Gastroesophageal sphincter (tissue), 3 donors: Measurements from ENCODE around the gene MPO.

Experiments
- EP300 ChIP-seq: sonication (generic); formaldehyde crosslinking; IDR thresholded peaks from one replicate; pipeline ENCODE4 v1.6.1; 2017; ENCODE audit warnings: antibody characterized with exemption, mild to moderate bottlenecking
- TF ChIP-seq, protein P1 (sequence below), 4 experiments: fragments of 200-600 bp in 2 of 4; fragments of 450-650 bp in 2 of 4; sonication (generic) in 1 of 4; IDR thresholded peaks; one replicate each; pipeline ENCODE4 v1.5.1; 2017 to 2019; ENCODE audit warnings: antibody characterized with exemption in 4 of 4, mild to moderate bottlenecking in 2 of 4, moderate library complexity in 2 of 4

DNA sequence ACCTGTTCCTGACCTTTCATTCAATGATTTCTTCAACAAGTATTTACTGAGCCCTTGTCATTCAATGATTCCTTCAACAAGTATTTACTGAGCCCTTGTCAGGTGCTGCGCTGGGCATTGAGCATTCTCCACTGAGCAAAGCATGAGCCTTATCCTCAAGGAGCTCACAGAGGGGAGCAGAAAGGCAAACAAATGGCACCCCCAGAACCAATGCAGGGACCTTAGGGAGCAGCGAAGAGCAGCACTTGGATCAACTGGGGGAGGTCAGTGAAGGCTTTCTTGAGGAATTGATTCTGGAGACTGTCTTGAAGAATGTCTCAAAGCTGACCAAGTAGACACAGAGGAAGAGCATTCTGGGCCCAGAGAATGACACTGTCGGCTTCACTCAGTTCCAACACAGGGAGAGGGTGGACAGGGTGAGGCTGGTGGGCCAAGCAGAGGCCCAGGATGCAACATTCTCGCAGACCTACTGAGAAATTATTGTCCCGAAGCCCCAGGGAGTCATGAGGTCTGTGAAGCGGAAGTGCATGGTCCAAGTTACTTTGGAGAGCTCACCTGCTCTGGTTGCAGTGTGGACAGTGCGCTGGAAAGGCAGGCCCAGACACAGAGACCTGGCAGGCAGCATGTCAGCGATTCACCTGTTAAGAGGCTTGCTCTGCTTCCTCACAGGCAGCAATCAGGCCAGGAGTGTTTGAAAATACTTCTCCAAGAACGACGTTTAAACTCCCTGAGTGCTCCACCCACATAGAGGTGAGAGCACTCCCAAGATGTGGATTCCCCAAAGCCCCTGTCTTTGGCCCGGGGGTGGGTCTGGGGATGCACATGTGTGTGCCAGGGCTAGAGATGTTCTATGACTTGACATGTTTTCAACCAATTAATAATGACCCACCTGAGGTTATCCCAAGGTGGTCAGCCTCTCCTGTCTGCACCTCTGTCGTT is 3.2 kb upstream of the MPO start:
- TF ChIP-seq, protein P1, sequence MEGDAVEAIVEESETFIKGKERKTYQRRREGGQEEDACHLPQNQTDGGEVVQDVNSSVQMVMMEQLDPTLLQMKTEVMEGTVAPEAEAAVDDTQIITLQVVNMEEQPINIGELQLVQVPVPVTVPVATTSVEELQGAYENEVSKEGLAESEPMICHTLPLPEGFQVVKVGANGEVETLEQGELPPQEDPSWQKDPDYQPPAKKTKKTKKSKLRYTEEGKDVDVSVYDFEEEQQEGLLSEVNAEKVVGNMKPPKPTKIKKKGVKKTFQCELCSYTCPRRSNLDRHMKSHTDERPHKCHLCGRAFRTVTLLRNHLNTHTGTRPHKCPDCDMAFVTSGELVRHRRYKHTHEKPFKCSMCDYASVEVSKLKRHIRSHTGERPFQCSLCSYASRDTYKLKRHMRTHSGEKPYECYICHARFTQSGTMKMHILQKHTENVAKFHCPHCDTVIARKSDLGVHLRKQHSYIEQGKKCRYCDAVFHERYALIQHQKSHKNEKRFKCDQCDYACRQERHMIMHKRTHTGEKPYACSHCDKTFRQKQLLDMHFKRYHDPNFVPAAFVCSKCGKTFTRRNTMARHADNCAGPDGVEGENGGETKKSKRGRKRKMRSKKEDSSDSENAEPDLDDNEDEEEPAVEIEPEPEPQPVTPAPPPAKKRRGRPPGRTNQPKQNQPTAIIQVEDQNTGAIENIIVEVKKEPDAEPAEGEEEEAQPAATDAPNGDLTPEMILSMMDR (IDR thresholded peaks at IDR 0.05) = no peak
- no peak for TF ChIP-seq EP300
